Stimulated activated CD8-positive, alpha-beta memory T cell treated with anti-CD3 and anti-CD28 coated beads, Interleukin-15, amount 100 ng/mL, for 1 hour (primary cell): ENCODE results near the gene ANXA2.
"Not testable (repeated sequence)": the region's sequence is repeated elsewhere in the genome, so short reads cannot be mapped to it uniquely, and the experiment has no call there.

Experiments
- DNase-seq: peaks from one replicate; pipeline ENCODE4 v3.0.0-alpha.2; 2020; ENCODE audit warnings: low read depth

Gene ANXA2

GRCh38 chr15:60410350-60410749 is 12.6 kb upstream of the ANXA2 start:
- not testable (repeated sequence) for DNase-seq

- DNase-seq, result no peak
Measured at GRCh38 chr15:60408463-60408981, 10.7 kb upstream of the ANXA2 start.

- DNase-seq, result no peak
Measured at GRCh38 chr15:60407415-60407805, 9.6 kb upstream of the ANXA2 start.

- DNase-seq, result no peak
Measured at GRCh38 chr15:60406513-60407414, 9.0 kb upstream of the ANXA2 start.

- DNase-seq, result no peak
Measured at GRCh38 chr15:60405399-60405798, 7.6 kb upstream of the ANXA2 start.

- not testable (repeated sequence) for DNase-seq
Measured at GRCh38 chr15:60404351-60404750, 6.6 kb upstream of the ANXA2 start.

- DNase-seq, result no peak
Measured at GRCh38 chr15:60400944-60401343, 3.2 kb upstream of the ANXA2 start.

- no peak for DNase-seq
Measured at GRCh38 chr15:60399931-60400330, 2.1 kb upstream of the ANXA2 start.

- no peak for DNase-seq
Measured at GRCh38 chr15:60399246-60399915, 1.6 kb upstream of the ANXA2 start.

GRCh38 chr15:60396958-60397771 is 621 bp downstream of the ANXA2 start:
- DNase-seq, result no peak

- no peak for DNase-seq
Measured at GRCh38 chr15:60396560-60396957, 1.2 kb downstream of the ANXA2 start.

- no peak for DNase-seq
Measured at GRCh38 chr15:60396100-60396499, 1.7 kb downstream of the ANXA2 start.

GRCh38 chr15:60395276-60396011 is 2.3 kb downstream of the ANXA2 start:
- no peak for DNase-seq

GRCh38 chr15:60394689-60395097 is 3.1 kb downstream of the ANXA2 start:
- no peak for DNase-seq

- no peak for DNase-seq
Measured at GRCh38 chr15:60392986-60393790, 4.6 kb downstream of the ANXA2 start.

GRCh38 chr15:60392601-60392985 is 5.2 kb downstream of the ANXA2 start:
- no peak for DNase-seq

GRCh38 chr15:60391722-60392315 is 6.0 kb downstream of the ANXA2 start:
- no peak for DNase-seq

GRCh38 chr15:60390871-60391501 is 6.8 kb downstream of the ANXA2 start:
- DNase-seq, result no peak

- no peak for DNase-seq
Measured at GRCh38 chr15:60390231-60390630, 7.6 kb downstream of the ANXA2 start.
